HG03378 (cell line): ENCODE data around the gene IGF2BP2.
A peak's percentile ranks its signal among the peaks of the same experiment; 100 is the strongest.
"Not testable (repeated sequence)": the region's sequence is repeated elsewhere in the genome, so short reads cannot be mapped to it uniquely, and the experiment has no call there.

Source experiments
- ATAC-seq: cut with Tn5 transposase; IDR thresholded peaks from one replicate; pipeline ENCODE4 v1.9.1; 2021; ENCODE audit warnings: mild to moderate bottlenecking, moderate library complexity; ENCODE audit not compliant: unreplicated experiment

Gene IGF2BP2

DNA sequence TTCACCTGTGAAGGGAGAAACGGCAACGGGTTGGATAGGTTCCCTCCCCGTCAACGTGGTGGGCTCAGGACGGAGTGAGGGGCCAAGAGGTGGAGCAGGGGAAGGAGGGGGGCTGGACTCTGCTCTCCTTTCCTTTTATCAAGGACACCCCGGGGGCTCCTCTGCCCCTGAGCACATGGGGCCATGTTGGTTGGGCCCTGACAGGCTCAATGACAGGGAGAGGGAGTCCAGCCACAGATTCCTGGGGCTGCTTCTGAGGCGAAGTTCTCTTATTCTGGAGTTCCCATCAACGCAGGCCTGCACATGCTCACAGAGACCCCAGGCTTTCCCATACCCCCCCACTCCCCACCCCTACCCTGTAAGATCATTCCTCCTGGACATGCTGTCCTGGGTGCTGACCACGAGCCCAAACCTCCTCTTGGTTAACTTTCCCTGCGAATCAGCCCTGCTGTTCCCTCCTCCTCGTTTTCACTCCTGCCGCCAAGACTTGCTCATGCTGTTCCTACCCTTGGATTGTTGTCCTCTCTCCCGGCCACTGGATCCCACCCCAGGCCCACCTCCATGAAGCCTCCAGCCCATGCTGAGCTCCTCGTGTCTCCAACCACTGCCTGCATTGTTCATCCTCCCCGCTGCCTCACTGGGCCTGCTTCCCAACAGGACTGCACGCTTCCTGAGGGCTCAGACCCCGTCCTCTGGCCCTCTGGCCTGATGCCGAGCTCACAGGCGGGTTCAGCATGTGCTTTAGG lies 177.5 kb downstream of the IGF2BP2 start:
- no peak for ATAC-seq

DNA sequence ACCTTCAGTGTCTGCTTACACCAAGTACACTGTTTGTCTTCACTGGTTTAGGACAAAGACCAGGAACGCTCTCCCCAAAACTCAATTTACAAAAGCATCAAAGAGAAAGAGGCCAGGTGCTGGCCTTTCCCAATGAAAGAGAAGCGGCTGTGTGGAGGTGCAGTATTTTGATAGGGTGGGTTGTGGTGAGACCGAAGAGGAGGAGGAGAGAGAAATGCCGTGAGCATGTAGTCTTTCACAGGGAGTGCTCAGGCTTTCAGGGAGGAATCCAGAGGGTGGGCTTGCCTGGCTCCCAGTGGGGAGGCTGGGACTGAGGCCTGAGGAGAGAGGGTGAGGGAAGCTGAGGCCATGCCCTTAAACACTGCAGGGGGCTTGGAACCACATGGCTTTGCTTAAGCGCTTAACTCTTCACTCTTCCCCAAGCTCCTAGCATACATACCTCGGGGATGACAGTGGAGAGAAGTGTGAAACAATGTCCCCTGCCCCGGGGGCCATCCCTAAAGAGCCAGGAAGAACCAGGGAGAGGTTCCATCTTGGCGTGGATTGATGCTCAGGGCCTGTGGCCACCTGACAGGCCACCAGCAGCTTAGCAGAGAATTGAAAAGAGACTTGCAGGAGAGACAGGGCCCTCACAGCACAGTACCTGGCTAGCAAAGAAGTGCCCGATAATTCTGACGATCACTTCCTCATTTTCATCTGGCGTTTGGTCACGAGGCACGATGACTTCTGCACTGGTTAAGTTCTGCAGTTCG lies 178.3 kb downstream of the IGF2BP2 start:
- no peak for ATAC-seq

DNA sequence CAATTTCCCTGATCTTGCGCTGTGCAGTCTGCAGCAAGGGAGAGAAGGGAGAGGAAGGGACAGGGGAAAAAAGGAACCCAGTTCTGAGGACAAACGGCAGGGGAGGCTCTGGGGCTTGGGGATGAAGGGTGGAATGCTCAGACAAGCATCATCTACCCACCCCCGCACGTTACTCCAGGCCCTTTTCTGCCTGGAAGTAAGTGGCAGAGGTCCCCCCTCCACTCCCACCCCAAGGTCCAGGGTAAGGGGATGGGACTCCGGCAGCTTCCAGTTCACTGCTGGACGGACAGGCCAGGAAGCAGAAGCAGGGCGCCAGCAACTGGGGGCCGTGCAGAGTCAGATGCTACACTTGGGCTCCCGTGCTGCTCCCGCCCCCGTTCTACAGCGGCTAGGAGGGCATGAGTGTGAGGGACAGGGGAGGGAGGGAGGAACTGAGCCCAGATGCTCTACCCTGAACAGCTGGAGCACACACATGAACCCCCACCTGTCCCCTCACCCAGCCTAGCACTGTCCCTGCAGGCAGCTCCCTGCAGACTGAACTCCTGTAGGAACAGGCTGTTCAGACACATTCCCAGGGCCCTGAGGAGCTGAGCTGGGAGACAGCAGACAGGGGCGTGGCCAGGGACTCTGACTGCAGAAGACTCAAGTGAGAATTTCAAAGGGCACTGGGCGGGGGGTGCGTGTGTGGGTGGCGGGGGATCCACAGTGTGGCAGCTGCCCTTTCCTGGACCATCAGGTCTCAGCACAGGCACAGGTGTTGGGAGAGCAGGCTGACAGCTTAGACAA lies 179.1 kb downstream of the IGF2BP2 start:
- no peak for ATAC-seq

DNA sequence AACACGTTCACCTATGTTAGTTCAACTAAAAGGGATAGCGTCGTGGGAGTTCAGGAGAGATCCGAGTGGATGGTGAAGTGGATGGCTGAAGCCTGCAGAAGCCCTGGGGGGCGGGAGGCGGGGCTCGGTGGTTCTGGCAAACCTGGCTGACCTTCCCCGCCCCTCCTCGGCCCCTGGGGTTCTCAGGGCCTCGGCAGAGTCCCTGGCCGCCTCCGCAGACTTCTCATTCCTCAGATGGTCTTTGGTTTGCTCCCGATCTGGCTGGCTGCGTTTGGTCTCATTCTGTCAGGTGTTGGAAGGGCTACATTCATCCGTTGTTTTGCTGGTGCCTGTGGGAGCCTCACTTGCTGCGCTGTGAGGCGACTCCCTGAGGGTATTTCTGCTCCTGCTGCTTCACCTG lies 179.7 kb downstream of the IGF2BP2 start:
- ATAC-seq: not testable (repeated sequence)

DNA sequence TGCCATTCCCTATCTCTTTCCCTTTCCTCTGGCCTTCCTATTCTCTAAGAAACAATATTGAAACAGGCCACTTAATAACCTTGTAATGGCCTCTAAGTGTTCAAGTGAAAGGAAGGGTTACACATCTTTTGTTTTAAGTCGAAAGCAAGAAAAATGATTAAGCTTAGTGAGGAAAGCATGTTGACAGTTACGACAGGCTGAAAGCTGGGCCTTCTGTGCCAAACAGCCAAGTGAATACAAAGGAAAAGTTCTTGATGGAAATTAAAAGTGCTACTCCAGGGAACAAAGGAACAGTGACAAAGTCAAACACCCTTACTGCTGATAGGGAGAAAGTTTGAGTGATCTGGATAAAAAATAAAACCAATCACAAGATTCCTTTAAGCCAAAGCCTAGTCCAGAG lies 184.5 kb downstream of the IGF2BP2 start:
- ATAC-seq: no peak

DNA sequence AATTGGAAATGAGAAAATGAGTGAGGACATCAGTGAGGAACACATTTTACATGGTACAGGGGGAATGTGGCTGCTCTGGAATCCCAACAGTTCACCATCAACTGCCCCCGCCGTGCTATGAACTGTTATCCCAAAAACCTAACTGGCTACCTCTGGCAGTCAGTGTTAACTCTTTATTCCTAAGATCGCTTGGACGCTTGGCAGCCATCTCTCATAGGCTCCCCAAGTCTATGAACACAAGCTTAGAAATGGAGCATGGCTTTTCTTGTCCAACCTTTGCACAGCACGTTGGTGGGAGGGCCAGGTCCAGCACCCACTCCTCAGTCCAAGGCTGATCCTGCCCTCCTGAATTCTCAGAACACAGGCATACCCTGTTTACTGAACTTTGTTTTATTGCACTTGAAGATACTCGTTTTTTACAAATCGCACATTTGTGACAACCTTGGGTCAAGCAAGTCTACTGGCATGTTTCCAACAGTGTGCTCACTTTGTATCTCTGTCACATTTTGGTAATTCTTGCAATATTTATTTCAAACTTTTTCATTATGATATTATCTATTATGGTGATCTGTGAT lies 185.1 kb downstream of the IGF2BP2 start:
- ATAC-seq: no peak

DNA sequence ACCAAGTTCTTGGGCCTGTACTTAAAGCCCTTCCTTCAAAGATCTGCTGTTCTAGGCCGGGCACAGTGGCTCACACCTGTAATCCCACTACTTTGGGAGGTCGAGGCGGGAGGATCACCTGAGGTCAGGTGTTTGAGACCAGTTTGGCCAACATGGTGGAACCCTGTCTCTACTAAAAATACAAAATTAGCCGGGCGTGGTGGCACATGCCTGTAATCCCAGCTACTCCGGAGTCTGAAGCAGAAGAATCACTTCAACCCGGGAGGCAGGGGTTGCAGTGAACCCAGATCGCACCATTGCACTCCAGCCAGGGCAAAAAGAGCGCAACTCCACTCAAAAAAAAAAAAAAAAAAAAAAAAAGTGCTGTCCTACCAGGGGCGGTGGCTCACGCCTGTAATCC lies 186.2 kb downstream of the IGF2BP2 start:
- not testable (repeated sequence) for ATAC-seq

DNA sequence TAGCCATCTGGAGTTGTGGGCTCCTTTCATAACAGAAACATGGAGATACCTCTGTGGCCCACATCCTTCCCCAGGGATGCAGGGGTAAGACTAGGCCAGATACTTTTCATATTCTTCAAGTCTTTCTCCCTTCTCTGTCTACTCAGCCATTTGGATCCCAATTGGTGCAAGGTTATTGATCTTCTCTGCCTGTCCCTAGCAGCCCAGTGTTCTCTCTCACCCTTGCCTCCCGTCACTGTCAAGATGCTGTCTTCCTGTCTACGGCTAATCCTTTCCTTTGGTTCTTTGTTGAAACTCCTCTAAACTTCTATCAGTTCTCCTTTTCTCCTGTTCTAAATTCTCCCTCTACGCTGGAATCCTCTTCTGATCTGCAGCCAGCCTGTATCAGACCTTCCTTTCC lies 187.5 kb downstream of the IGF2BP2 start:
- ATAC-seq: no peak

DNA sequence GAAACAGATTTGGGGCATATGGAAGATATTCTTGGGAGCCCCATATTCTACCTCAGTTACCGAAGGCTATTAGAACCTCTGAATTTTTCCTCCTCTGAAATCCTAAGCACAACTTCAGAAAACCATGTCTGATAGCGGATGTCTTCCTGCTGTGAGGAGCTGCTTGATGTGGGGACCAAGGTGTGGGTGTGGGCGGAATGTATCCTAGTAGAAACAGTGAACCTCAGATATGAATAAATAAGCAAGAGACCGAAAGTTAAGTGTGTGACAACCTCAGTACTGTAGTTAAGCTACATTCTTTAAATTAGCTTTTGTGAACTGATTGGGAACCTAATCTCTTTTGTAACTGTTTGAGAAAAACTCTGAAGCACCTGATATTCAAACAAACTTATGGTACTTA lies 191.8 kb downstream of the IGF2BP2 start:
- ATAC-seq: no peak

DNA sequence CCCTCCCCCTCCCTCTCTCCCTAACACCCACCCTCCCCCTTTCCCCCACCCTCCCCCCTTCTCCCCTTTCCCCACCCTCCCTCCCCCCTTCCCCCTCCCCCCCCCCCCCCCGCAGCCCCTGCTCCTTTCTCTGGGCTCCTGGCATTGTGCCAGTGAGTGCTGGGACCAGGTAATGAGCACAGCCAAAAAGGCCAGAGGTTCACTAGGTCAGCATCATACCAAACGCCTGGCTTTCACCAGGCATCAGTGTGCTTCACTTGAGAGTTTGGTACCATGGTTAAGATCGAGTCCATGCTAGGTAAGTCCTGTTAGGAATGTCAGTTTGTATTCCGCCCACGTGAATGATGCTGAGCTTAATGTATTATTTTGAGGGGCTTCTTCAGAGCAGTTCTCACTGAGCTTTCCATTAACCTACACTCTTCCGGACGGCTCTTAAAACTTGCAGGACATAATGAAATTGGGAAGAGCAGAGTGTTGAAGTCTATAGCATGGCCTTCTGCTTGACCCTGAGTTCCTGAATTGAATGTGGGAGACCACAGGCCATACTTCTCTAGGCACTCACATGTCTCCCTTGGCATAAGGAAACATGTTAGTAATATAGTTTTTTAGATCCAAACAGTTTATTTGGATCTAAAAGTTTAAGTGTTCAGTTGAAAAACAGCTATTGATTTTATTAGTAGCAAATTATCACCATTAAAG lies 193.2 kb downstream of the IGF2BP2 start:
- ATAC-seq: no peak

DNA sequence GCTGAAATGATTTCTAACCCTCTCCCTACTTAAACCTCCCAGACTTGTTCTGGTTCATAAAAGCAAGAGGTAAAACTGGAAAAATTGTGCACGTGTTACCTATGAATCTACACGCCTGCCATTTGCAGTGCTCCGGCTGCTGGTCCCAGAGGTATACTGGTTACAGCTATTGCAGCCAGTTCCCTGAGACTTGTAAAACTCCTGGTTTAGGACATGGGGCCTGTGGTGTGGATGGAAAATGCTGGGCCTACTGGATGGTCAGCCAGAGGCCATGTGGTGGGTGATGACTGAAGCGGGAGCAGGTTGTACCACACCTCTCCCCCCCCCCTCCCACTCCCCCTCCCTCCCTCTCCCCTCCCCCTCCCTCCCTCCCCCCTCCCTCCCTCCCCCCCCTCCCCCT lies 193.7 kb downstream of the IGF2BP2 start:
- no peak for ATAC-seq

DNA sequence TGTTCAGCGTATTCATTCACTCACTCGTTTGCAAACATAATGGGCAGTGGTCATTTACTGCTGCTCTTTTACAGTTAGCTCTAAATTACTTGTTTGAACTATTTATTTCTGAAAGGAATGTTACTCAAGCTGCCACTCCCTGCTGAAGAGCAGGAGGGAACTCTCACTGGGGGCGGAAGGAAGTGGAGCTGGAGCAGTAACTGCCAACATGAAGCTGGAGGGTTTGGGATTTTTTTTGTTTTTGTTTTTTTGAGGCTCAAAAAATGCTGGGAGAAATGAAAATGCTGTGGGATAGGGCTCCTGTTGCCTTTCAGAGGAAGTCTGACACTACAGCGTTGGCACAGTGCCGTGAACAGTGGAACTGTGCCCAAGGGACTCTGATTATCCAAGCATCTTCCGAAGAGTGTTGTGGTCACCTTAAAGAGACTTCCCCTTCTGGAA lies 194.6 kb downstream of the IGF2BP2 start:
- no peak for ATAC-seq

DNA sequence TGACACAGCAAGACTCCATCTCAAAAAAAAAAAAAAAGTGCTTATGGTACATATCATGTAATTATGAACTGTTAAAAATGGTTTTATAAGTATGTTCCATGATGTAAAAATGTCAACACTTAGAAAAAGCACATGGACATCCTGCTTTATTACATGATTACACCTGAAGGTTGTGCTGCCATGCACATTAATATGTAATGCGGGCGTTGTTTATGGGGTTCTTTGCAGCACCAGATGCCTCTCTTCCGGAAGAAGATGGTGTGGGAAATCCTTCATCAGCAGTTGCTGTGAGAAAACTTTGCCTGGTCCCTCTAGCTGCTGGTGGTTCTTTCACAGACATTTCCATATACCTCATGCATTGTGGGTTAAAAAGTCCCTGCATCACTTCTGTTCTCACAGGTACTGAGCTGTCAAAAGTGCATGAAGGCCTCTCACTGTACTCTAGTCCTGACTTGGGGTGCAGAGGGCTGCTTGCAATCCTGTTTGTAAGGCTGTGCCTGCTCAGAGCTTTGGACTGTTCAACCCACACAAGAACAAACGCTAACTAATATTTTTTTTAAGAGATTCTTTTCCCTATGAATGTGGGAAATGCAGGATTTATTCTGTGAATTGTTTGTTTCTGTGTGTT lies 195.2 kb downstream of the IGF2BP2 start:
- no peak for ATAC-seq

DNA sequence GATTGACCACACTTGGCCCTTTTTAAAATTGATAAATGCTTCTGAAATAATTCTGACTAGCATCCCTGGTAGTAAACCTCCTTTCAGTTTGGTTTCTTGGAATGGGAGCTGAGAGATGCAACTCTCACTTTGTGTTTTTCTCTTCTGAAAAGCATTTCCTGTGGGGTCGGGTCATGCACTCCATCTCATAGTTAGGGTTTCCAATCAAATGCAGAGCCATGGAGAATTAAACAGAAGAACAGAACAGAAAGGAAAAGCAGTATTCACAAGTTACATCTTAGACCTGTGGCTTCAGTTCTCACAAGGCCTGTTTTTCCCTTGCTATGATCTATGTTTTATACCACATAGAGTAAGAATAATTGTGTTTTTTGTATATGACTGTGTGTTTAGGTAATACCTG lies 199.1 kb downstream of the IGF2BP2 start:
- ATAC-seq: no peak

DNA sequence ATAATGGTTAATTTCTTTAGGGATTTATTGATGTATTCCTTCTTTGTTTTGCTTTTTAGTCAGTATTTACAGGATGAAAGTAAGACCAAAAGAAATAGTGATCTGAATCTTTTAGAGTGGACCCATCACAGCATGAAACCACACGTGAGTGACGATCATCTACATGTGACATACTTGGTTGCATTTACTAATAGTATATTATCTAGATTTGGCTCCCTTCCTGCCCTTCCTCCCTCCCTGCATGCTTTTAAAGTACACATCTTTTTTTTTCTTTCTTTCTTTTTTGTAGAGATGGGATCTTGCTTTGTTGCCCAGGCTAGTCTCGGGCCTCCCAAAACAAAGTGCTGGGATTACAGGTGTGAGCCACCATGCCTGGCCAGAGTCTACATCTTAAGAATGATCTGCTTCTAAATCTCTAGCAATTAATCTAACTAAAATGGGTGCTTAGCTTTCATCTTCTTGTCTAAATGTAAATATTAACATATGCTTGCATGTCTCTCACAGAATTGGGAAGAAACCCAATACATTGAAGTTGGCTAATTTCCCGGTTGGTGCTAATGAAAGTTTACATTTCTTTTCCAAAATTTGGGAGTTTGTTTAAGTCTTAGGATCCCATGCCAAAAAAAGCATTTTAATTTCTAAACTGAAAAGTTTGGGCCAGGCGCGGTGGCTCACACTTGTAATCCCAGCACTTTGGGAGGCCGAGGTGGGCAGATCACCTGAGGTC lies 200.7 kb downstream of the IGF2BP2 start:
- no peak for ATAC-seq

DNA sequence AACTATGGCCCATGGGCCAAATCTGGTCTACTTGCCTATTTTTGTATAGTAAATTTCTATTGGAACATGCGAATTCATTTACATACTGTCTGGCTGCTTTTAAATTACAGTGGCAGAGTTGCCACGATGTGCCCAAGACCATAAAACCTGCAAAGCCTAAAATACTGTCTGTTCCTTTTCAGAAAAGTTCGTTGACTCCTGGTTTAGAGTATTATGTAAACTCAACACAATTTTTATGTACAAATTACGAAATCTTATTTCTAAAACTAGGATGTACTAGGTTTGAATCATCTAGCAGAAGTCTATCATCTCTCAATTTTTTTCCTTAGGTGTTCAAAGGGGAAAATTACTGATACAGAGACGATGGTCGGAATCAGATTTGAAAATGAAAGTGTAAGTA lies 211.8 kb downstream of the IGF2BP2 start:
- no peak for ATAC-seq

DNA sequence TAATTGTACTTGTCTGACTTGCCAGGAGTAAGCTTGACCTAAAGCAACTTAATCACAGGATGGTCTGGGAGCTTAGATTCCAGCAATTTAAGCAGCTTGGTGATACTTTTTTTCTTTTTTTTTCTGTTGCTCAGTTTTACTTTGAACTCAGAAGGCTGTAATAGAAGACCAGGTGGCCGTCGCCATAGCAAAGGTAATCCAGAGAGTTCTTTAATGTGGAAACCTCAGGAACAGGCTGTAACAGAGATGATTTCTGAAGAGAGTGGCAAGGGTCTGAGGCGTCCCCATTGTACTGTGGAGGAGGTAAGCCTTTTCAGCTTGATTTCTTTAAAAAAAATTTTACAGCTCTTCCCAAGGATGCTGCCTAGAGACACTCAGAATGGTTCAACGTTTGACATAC lies 218.6 kb downstream of the IGF2BP2 start:
- no peak for ATAC-seq

DNA sequence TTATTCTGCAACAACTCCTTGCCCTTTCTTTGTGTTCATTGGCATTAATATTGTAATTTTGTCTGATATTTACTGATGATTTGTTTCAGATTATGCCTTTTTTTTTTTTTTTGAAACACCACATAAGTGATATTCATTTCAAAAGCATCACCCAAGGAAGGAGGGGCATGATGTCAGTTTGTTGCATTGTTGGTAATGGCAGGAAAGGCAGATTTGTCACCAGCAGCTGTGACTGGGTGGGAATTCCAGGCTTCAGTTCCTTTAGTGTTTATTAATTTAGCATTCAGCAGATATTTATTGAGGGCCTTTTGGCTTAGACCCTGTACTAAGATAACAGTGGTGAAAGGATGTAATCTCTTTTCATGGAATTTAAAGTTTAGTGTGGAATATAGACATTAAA lies 219.3 kb downstream of the IGF2BP2 start:
- no peak for ATAC-seq

DNA sequence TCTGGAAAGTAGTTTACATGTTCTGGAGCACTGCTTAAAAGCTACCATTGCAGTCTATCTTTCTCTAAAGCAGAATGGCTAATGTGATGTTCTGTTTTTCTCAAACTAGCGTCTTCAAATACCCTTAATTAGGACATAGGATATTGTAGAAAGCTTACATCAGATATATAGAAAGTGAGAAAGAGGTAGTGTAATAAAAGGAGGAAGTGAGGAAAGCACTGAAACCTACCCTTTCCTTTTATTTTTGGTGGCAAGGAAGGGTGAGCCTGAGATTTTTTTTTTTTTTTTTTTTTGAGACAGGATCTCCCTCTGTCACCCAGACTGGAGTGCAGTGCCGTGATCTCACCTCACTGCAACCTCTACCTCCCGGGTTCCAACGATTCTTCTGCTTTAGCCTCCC lies 229.3 kb downstream of the IGF2BP2 start:
- peak; percentile 60 for ATAC-seq

DNA sequence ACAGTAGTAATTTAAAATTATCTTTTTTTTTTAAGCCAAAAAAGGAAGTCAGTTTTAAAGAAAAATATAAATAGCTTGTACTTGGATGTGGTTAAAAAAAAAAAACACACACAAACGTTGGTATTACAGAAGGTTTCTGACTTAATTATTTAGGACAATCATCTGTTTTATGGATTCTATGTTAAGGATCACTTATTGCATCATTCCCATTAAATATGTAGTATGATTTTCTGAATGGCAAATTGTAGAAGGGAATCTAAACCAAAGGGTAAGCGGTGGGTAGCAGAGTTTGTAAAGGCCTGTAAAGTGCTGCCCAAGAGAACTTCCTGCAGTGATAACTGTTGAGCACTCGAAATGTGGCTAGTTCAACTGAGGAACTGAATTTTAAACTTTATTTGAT lies 230.8 kb downstream of the IGF2BP2 start:
- ATAC-seq: no peak
